Esophagus muscularis mucosa (tissue), 3 donors: Measurements from ENCODE around the gene EXOSC7.

Source experiments
- POLR2AphosphoS5 ChIP-seq, 2 donors: sonication (generic); formaldehyde crosslinking; IDR thresholded peaks; one replicate each; pipeline ENCODE4 v1.6.1; 2017; ENCODE audit warnings: antibody characterized with exemption in 2 of 2
- TF ChIP-seq, protein P1 (sequence below), 3 experiments: fragments of 200-600 bp in 2 of 3; fragments of 450-650 bp in 1 of 3; sonication (generic) in 2 of 3; IDR thresholded peaks; one replicate each; pipeline ENCODE4 v1.5.1; 2017 to 2019; ENCODE audit warnings: antibody characterized with exemption in 3 of 3, mild to moderate bottlenecking in 2 of 3, moderate library complexity in 1 of 3

DNA sequence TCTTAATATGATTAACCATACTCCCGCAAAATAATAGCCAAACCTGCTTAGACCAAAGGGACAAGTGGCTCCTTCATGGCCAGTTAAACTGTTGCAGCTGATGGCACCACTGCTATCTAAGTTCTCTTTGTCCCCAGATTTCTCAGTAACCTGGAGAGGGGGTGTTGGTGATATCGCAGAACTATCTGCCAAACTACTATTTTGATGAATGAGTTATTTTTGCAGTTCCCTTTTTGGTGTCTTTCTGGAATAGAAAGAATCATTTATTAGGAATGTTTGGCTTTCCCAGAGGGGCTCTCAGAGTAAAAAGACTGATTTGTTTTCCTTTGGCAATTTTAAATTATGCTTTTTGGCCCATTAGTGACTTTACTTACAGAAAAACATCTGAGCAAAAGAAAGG is 83.1 kb downstream of the EXOSC7 start:
- TF ChIP-seq, protein P1, sequence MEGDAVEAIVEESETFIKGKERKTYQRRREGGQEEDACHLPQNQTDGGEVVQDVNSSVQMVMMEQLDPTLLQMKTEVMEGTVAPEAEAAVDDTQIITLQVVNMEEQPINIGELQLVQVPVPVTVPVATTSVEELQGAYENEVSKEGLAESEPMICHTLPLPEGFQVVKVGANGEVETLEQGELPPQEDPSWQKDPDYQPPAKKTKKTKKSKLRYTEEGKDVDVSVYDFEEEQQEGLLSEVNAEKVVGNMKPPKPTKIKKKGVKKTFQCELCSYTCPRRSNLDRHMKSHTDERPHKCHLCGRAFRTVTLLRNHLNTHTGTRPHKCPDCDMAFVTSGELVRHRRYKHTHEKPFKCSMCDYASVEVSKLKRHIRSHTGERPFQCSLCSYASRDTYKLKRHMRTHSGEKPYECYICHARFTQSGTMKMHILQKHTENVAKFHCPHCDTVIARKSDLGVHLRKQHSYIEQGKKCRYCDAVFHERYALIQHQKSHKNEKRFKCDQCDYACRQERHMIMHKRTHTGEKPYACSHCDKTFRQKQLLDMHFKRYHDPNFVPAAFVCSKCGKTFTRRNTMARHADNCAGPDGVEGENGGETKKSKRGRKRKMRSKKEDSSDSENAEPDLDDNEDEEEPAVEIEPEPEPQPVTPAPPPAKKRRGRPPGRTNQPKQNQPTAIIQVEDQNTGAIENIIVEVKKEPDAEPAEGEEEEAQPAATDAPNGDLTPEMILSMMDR (IDR thresholded peaks at IDR 0.05): no peak
- no peak for TF ChIP-seq POLR2AphosphoS5 (IDR thresholded peaks at IDR 0.05)
